Activated CD8-positive, alpha-beta memory T cell treated with anti-CD3 and anti-CD28 coated beads, Interleukin-2, amount 50 U/mL, for 48 hours (primary cell): ENCODE results near the gene EMX2.
A peak's percentile ranks its signal among the peaks of the same experiment; 100 is the strongest.
"Not testable (repeated sequence)": the region's sequence is repeated elsewhere in the genome, so short reads cannot be mapped to it uniquely, and the experiment has no call there.

Source experiments
- DNase-seq: peaks from one replicate; pipeline ENCODE4 v3.0.0-alpha.2; 2020

EMX2 gene

DNA sequence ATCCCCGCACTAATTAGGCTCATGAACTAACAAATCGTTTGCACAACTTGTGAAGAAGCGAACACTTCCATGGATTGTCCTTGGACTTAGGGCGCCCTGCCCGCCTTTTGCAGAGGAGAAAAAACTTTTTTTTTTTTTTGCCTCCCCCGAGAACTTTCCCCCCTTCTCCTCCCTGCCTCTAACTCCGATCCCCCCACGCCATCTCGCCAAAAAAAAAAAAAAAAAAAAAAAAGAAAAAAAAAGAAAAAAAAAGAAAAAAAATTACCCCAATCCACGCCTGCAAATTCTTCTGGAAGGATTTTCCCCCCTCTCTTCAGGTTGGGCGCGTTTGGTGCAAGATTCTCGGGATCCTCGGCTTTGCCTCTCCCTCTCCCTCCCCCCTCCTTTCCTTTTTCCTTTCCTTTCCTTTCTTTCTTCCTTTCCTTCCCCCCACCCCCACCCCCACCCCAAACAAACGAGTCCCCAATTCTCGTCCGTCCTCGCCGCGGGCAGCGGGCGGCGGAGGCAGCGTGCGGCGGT is at the start of gene EMX2:
Gene EMX2 (plus strand): TSS at position 41 of the 519 bp plus-strand sequence. CDS start 522 bp downstream, outside the sequence.
- DNase-seq = no peak

DNA sequence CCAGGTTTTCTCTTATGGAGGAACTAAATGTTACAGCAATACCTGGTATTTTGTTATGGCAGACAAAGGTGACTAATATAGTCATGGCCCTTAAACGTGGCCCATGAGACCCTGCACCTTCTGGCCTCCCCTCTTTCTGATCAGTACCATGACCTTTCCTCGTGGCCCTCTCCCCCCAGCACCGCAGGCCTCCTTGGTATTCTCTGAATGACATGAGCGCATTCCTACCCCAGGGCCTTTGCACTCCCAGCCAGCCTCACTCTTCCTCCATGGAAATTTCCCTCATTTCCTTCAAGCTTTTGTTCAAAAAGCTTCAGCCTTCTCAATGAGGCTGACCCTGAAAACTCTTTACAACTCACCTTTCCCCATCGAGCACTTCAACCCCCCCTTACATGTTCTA is 46.5 kb upstream of the EMX2 start:
- no peak for DNase-seq

DNA sequence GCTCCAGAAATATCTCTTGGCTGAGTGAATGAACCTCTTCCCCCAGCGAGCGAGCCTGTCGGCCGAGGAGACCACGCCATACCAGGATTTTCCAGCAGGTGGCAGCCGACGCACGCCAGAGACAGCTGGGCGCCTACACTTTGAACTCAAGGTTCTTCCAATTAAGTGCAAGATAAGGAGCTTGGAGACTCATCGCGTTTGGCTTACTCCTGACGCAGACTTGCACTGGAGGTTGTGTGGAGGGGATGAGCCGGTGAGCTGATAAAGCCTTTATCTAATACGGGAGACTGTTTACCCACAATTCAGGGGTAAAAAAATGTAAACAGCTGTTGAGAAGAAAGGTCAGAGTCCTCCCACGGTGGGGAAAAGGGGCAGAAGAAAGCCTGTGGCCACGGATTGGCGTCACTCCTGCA is 45.9 kb upstream of the EMX2 start:
- peak; percentile 90 for DNase-seq

DNA sequence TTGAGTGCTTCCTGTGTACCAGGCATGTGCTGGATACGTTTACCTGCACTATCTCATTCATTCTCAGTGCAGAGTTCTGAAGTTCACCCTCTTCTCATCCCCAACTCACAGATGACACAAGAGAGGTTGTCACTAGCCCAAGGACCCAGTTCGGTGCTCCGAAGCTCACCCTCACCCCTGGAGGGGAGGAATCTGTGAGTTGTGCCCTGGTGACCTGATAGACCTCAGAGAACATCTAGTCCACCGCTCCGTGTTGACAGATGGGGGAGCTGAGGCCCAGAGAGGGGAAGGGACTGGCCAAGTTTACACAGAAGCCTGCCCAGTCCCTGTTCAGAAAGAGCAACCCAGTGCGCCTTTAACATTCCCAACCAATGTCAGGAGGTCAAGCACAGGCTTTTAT is 44.8 kb upstream of the EMX2 start:
- no peak for DNase-seq

DNA sequence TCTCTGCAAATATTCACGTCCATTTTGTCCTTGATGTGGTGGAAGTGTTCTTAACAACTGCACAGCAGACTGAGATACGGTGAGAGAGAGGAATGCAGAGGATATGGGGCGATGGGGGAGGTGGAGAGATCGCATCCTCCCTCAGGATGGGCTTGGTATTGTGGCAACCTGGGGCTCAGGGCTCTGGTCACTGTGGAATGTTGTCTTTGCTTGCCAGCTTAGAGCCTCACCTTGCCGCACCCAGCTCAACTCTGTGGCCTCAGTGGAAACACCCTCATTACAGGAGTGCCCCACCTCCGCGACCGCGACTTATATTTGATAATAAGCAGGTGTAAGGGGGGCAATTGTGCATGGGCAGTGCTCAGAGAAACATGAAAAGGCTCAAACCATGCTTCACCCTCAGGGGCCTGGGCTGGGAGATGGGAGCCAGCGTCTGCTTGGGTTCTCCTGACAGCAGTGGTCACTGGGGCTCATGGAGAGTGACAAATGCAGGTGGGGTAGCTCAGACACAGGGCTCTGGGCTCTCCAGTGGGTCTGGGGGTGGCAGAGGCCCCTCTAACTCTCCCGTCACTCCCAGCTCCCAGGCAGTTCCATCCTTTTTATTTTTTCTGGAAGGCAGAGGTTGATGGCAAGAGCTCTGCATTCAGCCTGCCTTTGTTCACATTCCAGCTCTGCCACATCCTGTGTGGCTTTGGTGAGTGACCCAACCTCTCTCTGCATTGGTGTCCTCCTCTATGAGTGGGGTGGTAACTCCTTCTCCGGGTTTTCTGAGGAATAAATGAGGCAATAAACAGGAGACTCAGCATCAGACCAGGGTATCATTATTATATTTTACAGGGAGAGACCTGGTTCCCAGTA is 43.1 kb upstream of the EMX2 start:
- DNase-seq = no peak

DNA sequence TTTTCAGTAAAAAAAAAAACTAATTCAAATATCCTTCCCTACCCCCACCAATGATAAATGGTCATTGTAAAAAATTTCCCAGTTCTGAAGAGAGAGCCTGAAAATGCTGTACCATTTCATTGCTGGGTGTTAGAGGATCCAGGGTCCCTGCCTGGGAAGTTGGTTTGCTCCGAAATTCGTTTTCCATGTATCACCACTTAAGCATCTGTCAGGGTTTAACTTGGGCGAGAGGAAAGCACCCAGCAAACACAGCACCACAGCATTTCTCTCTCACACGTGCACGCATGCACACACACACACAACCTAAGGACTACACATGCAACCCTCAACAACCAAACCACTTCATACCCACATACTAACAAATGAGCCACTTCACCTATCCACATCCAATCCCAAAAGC is 42.1 kb upstream of the EMX2 start:
- DNase-seq = no peak

DNA sequence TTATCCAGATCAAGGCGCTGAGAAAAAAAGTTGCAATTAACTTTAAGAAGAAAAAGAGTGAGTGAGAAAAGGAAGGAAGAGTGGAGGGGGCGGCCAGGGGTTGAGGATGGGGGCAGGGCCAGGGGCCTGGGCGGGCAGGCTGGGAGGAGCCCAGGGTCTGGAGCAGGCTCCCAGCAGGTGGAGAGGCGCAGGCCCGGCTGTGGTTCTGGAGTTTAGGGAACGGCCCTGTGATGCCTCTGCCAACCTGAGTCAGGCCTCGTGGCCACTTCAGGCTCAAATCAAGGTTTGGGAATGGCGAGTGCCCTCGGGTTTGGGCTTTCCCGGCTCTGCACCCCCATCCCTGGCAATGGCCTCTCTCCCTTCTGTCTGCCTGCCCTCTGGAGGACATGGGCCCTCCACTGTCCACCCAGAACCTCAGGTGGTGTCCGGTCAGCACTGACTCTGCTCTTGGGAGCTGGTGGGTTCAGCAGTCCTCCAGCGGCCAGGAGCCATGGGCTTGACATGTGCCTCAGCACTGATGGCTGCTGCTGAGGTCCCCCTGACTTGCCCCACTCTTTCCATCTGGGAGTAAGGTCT is 41.0 kb upstream of the EMX2 start:
- DNase-seq = no peak

DNA sequence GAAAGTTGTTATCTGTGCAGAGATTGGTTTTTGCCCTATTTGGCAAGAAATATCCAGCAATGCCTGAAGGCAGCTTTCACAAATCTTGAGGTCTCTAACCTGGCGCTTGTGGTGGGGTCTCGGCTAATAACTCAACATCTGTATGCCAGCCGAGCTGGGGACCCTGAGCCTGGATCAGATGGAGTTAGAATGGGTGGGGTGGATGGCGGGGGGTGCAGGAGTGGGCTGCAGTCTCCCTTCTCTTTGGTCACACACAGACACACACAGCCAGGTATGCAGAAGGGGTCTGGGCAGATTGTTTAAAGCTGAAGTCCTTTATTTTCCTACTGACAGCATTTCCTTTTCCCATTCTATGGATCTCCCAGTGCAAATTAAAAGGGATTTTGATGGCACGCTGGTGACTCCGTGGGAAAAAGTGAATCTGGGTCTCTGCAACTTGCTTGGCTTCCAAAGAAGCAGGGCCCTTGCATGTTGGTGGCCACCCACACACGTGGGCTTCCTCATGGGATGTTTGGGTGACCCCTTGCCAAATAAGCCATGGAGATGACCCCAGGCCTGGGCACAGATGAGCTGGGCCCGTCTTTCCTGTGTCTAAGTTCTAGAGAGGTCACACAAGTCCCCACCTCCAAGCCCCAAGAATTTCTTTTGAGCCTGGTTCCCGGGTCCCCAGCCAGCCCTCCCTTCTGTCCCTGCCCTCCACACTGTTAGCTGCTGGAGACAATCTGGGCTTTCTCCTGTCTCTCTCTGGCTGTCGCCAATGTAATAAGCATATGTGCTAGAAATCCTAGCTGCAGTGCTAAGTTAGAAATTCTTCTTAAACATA is 39.9 kb upstream of the EMX2 start:
- DNase-seq = no peak

DNA sequence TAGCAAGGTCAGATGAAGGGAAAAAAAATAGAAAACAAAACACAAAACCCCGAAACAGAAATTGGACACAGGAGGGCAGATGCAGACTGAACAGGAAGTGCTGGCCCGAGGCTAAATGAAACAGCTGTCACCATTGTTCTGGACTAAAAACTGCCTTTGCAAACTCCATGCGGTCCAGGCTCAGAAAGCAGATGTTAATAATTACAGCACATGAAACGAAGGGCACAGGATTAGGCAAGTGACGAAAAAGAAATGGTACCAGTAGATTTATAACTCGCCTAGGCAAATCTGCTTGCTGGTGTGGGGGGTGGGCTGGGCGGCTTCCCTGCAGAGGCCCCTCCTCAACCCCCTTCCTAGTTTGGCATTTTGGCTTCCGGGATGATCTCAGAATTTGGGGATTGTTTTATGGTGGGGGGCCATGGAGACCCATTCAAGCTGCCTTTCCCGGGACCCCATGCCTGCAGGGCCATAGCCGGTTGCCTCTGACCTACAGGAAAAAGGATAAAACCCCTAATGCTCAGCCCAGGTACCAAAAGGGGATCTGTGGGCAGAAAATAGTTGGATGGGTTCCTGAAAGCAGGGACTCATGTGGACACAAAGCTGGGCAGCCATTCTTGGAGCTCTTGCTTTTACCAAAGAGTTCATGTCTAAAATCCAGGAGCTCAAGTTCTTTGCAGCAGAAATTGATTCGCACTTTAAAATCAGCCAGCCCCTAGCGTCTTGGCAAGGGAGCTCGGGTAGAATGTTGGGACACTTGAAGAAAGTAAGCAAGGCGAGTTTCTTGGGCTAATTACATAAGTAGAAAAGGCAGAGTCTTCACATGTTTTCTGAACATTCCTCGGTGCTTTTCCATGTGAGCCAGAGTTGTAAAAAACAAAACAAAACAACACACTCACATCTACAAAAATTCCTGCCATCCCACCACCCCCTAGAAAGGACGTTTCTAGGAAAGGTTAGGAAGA is 39.0 kb upstream of the EMX2 start:
- no peak for DNase-seq

DNA sequence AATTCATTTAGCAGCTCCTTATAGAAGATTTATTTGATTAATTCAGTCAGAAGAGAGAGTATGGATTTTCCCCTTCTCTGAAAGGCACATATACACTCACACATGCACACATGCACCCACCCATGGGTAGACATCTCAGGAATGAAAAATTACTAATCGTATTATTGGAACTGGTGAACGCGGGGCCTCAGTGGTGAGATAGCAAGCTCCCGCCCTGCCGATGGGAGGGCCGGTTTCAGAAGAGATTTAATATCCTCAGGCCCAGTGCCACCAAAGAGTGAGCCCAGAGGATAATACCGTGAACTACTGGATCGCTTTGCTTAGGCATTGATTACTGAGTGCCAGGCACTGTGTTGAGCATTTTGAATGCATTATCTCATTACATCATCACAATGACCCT is 38.0 kb upstream of the EMX2 start:
- DNase-seq = no peak

DNA sequence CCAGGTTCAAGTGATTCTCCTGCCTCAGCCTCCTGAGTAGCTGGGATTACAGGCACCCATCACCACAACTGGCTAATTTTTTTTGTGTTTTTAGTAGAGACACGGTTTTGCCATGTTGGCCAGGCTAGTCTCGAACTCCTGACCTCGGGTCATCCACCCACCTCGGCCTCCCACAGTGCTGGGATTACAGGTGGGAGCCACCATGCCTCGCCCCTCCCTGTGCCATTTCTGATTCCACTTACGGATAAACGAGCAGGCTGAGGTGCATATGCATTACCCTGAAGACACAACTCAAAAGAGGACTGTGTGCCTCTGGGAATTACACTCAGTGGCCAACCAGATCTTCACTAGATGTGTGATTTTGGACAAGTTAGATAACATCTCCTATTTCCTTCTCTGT is 35.5 kb upstream of the EMX2 start:
- DNase-seq = not testable (repeated sequence)

DNA sequence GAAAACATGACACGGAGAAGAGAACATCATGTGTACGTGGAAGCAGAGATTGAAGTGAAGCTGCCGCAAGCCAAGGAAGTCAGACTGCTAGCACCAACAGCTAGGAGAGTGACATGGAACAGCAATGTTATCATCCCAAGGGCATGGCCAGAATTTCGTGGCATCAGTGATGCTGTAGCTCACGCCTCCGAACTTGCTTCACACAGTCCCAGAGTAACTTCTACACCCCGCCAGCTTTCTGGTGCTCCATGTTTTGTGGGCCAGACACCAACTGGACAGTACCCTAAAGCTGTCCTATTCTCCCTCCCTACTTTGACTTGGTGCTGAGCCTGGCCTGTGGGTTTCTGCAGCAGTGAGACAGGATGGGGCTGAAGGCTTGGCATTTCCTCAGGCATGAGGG is 33.0 kb upstream of the EMX2 start:
- no peak for DNase-seq

DNA sequence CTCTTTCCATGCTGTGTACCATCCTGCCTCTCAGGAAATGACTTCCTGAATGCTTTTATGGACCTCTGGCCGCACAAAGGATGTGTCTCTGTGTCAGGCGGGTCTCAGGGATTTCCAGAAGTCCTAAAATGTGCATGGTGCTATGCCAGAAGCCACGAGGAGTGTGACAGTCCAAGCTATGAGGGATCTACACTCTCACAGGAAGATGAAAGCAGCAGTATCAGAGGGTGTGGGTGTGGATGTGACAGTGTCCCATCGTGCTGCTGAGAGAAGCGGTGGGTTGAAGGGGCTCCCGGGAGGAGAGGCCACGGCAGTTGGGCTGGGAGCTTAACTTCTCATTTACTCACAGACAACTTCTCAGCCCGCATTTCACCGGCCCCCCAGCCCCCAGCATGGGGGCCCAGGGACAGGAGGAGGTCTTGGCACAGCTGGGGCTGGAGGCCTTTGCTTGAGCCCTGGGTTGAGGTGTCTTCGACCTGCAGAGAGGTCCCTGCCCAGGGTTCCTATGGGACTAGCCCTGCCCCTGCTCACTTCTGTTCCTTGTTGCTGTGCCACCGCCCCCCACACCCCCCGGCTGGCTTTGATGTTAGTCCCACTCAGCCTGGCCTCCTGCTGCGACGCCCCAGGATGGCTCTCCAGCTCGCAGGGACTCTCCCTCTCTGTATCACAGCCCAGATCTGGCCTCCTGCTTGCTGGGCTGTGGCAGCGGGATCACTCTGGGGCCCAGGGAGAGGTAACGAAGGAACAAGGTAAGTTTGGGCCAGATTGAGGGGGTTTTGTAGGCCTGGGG is 30.8 kb upstream of the EMX2 start:
- no peak for DNase-seq

DNA sequence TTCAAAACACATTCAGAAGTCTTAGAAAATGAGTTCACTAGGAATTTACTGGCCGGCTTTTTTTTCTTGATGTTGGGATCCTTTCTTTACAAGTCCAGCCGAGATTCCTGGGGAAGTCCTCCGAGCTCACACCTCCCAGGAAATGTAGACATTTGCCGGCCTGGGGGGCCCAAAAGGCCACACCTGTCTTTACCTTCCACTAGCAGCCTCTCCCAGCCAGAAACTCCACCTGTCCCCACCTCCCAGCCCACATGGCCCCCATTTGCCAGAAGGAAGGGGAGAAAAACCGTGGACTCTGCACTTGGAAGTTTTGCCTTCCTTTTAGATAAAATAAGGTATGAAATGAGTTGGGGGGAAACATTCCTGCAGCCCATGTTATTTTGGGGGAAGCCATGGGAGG is 27.6 kb upstream of the EMX2 start:
- DNase-seq = no peak

DNA sequence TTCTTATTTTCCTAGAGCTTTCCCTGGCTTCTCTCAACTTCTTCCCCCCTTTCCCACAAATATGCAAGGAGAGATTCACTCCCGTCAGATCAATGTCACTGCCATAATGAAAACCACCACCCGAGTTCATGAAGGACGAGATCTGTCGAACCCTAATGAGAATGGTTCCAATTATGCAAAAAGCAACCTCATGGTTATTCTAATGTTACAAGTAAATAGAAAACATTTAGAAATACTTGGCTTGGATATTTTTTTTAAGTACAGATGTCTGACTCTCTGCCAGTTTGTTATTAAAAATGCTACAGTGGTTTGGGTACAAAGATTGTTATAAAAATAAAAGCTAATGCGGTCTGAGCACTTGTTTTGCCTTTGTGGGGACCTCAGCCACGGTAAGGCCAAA is 25.9 kb upstream of the EMX2 start:
- no peak for DNase-seq

DNA sequence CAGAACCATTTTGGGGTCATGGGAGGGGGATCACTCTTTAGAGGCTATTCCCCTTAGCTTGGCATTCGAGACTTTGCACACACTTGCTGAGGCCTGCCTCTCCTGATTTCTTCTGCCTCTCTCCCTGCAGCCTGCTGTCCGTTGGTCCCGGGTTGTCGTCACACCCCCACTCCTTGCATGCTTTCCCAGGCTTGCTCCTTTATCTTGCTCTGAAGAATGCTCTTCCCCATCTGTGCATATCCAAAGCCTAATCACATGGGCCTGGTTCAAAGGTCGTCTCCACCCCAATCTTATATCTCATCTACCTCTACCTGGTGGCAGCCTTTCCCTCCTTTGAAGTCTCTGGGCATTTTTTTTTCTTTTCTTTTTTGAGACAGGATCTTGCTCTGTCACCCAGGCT is 24.3 kb upstream of the EMX2 start:
- no peak for DNase-seq

DNA sequence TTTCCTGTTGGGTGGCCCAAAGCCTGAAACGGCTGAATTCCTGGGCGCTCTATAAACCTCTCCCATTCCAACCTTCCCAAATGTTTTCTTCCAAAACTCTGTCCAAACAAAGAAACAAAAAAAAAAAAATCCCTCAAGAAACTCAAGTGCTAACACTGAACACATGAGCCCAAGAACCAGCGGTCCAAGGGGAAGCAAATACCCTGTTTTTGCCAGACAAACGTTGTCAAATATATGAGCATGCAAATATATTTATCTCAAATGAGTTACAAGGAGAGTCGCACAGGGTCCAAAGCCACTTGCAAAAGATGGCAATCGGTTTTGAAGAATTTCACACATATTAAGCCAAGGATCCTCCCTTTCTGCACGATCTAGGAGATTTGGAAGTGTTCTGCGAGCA is 23.3 kb upstream of the EMX2 start:
- DNase-seq = no peak

DNA sequence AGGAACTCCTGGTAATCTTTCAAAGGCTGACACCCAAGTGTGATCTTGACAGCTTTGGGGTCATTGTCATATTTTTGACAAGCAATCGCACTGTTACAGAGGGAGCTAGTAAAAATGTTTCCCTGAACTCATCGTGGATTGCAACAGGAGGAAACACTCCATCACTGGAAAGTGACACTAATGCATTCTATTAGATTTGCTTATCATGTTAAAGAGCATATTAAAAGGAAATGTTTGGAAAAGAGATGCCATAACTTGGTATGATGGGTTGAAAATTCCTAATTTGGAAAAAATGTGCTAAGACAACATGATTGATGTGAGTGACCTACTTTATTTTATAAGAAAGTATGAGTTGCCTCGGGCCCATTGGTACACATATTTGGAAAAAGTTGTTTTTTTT is 22.7 kb upstream of the EMX2 start:
- no peak for DNase-seq

DNA sequence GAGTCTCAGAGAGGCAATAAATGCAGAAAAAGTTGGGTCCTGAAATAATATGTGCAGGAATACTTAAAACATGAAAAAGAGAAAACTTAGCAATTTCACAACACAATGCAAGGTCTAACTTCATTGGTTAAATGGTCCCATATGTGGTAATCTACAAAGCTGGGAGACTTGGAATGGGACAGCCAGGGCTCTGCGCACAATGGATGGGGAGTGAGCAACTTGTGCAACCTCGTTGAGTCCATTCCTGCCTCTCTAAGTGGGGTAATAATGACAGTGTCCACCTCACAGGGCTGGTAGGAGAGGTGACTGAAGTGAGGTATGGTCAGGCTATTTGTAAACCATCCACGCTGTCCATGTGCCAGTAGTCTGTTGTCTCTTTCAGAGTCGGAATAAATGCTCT is 11.8 kb upstream of the EMX2 start:
- DNase-seq = no peak

DNA sequence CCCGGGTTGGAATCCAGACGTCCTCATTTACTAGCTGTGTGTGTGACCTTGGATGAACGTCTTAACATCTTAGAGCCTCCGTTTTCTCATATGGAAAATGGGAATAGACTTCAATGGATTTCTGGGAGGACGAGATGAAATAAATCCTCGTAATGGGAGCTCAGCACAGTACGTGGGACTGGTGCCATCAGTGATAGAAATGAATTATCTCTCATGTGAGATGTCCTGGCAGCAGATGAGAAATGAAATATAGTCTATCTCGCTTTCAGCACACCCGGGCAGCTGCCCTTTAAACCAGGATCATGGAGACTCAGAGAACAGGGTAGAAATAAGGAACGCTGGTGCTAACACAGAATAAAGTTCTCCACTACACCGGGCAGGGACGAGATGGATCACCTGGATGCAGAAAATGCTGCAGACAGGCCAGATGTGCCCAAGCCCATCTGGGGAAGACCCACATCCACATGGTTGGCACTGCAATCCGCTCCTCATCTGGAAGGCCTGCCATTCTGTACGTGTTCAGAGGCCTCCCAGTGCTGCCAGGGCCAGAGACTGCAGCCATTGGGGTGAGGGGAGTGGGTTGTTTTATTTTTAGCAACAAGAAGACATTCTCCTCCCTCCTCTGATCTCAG is 11.1 kb upstream of the EMX2 start:
- no peak for DNase-seq

DNA sequence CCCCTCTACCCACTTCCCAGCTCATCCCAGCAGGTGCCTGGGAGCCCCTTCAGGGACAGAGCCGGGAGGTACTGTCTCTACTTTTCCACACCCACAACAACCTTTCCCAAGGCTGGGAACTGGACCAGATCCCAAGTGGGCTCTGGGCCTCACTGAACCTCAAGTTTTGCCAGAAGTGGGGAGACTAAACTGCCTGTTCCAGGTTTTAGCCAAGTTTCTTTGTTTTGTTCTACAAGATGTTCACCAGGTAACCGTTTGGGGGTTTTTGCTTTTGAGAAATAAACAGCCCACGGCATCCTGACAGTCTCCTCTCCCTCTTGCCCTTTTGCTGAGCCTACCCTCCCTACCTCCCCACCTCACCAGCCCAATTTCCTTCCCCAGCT is 10.6 kb upstream of the EMX2 start:
- DNase-seq = no peak
